Effector memory CD4-positive, alpha-beta T cell (primary cell): ENCODE measurements around the gene KRT83.
"Not testable (repeated sequence)": the region's sequence is repeated elsewhere in the genome, so short reads cannot be mapped to it uniquely, and the experiment has no call there.

ENCODE experiments used
- DNase-seq, 3 donors: peaks; one replicate each; pipeline ENCODE4 v3.0.0-alpha.2; 2020
- H3K27ac ChIP-seq: 2 replicates; pipeline ENCODE4 v1.7.0; 2013; ENCODE audit warnings: mild to moderate bottlenecking, low read length, moderate library complexity; ENCODE audit not compliant: insufficient read depth, poor library complexity, severe bottlenecking
- H3K27me3 ChIP-seq: replicated peaks from 2 replicates; pipeline ENCODE4 v1.7.0; 2013; ENCODE audit warnings: mild to moderate bottlenecking, low read length; ENCODE audit not compliant: insufficient read depth, control insufficient read depth, poor library complexity, severe bottlenecking
- H3K36me3 ChIP-seq: 2 replicates; pipeline ENCODE4 v1.7.0; 2013; ENCODE audit warnings: mild to moderate bottlenecking, low read length, moderate library complexity; ENCODE audit not compliant: control insufficient read depth, insufficient read depth
- H3K4me1 ChIP-seq: 2 replicates; pipeline ENCODE4 v1.7.0; 2013; ENCODE audit warnings: low read length, mild to moderate bottlenecking; ENCODE audit not compliant: control insufficient read depth, insufficient read depth, poor library complexity, severe bottlenecking
- H3K4me3 ChIP-seq: 2 replicates; pipeline ENCODE4 v1.7.0; 2013; ENCODE audit warnings: low read length, low read depth, mild to moderate bottlenecking; ENCODE audit not compliant: insufficient read depth, poor library complexity, severe bottlenecking
- H3K9me3 ChIP-seq: 2 replicates; pipeline ENCODE4 v1.7.0; 2013; ENCODE audit warnings: mild to moderate bottlenecking, low read length, moderate library complexity; ENCODE audit not compliant: control insufficient read depth

KRT83 gene

GRCh38 chr12:52290483-52291134 is 30.6 kb downstream of the KRT83 start:
- not testable (repeated sequence) for H3K27ac ChIP-seq, H3K4me3 ChIP-seq, H3K9me3 ChIP-seq

DNA sequence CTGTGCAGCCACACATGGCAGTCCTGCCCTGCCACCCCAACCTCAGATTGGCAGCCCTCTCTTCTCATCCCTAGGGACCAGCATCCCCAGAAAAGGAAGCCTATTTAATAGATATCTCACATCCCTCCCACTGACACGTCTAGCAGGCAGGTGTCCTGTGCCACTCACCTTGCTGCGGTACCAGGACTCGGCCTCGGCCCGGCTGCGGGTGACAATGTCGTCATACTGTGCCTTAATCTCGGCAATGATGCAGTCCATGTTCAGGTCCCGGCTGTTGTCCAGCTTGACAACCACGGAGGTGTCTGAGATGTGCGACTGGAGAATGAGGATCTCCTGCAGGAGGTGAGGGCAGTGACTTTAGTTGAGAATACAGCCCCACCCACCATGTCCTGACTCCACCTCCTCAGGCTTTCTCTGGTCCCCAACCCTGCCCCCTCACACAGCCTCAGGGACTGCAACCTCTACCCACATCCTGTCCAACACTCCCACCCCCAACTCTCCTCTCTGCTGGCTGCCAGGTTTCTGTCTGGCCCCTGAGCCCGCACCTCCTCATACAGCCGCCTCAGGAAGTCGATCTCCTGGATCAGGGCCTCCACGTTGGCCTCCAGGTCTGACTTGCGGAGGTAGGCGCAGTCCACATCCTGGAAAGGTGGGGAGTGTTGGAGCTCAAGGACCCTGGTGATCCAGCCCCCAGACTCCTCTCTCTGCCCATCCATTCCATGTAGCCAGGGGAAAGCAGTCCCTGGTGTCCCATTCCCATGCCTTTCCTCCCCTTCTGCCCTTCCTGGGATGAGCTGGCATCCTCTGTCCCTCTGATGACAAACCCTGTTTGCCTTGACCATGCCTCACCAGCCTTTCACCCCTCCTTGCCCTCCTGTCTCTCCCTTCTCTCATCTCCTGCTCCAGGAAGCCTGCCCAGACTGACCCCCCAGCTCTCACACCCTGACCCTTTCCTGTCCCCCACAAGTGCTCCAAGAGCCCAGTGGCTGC is 33.1 kb downstream of the KRT83 start:
- H3K9me3 ChIP-seq, H3K27me3 ChIP-seq, DNase-seq, H3K36me3 ChIP-seq, H3K4me1 ChIP-seq, H3K27ac ChIP-seq, H3K4me3 ChIP-seq: not testable (repeated sequence)

More at GRCh38 chr12:52290483-52291134, 30.6 kb downstream of the KRT83 start:
- not testable (repeated sequence) for H3K4me1 ChIP-seq, DNase-seq, H3K36me3 ChIP-seq, H3K27me3 ChIP-seq

- not testable (repeated sequence) for H3K27ac ChIP-seq, DNase-seq, H3K36me3 ChIP-seq, H3K27me3 ChIP-seq, H3K9me3 ChIP-seq, H3K4me1 ChIP-seq, H3K4me3 ChIP-seq
These were observed 34.1 kb downstream of the KRT83 start for GRCh38 chr12:52286857-52287785.

GRCh38 chr12:52285851-52286530 is 35.2 kb downstream of the KRT83 start:
- Histone ChIP-seq H3K27ac (no peak overlapping the region), H3K9me3 (no peaks in the 10 kb centered on the region), H3K4me1 (no peaks in the 10 kb centered on the region), H3K4me3 (no peak overlapping the region), H3K36me3 (no peaks in the 10 kb centered on the region), H3K27me3 (no peaks in the 10 kb centered on the region)
- DNase-seq, result no peak

- Histone ChIP-seq H3K27me3 (no peaks in the 10 kb centered on the region), H3K4me3 (no peak overlapping the region), H3K9me3 (no peaks in the 10 kb centered on the region), H3K4me1 (no peaks in the 10 kb centered on the region), H3K27ac (no peak overlapping the region), H3K36me3 (no peaks in the 10 kb centered on the region)
- no peak for DNase-seq
These were observed 35.9 kb downstream of the KRT83 start for GRCh38 chr12:52285172-52285745.

DNA sequence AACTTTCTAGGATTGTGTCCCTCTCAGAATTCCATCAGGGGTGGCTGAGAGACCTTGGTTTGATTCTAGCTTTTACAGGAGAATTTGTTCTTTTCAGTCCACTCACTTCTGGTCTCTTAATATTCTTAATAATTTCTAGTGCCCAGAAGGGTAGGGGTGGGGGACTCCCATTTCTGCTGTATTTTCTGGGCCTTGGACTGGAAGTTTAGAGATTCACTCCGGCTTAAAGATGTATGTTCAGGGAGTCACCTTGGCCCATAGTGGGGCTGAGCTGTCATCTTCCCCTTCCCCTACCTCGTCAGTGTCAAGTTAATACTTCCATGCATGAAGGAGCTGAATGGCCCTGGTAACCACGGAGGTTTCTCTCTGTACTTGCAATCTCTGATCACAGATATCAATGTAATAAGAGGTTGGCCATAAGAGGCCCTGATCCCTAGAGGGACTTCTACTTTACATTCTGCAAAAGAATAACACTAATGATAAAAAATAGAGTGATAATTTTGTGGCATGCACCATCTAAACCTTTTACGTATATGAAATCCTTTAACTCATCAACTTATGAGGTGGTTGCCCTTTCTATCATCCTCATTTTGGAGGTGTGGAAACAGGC is 36.5 kb downstream of the KRT83 start:
- DNase-seq, result no peak
- H3K27ac ChIP-seq, result no peak overlapping the region
- no peaks in the 10 kb centered on the region for H3K9me3 ChIP-seq
- H3K4me1 ChIP-seq, result no peaks in the 10 kb centered on the region
- no peaks in the 10 kb centered on the region for H3K27me3 ChIP-seq
- H3K4me3 ChIP-seq, result no peak overlapping the region
- no peaks in the 10 kb centered on the region for H3K36me3 ChIP-seq

GRCh38 chr12:52280796-52281560 is 40.2 kb downstream of the KRT83 start:
- no peak for DNase-seq
- Histone ChIP-seq H3K9me3 (no peaks in the 10 kb centered on the region), H3K4me1 (peaks cover 3% of the 10 kb centered on the region), H3K4me3 (no peak overlapping the region), H3K27me3 (no peaks in the 10 kb centered on the region), H3K36me3 (no peaks in the 10 kb centered on the region), H3K27ac (no peak overlapping the region)

- Histone ChIP-seq H3K9me3 (no peaks in the 10 kb centered on the region), H3K36me3 (no peaks in the 10 kb centered on the region), H3K27me3 (no peaks in the 10 kb centered on the region), H3K4me1 (peaks cover 3% of the 10 kb centered on the region), H3K4me3 (no peak overlapping the region), H3K27ac (no peak overlapping the region)
- DNase-seq, result no peak
These were observed 40.8 kb downstream of the KRT83 start for GRCh38 chr12:52280319-52280795.
